Activated T-cell treated with anti-CD3 and anti-CD28 coated beads, Interleukin-2, amount 50 U/mL, for 4 hours (primary cell): ENCODE data around the gene AUTS2. TPM values are rescaled to one million over a fixed set of nuclear protein-coding genes. Genes with fewer than 3 reads are reported as not detected.

ENCODE experiments used
- ATAC-seq, 2 donors: fragments of 200-7000 bp; cut with Tn5 transposase; one replicate each; pipeline ENCODE4 v1.10.0; 2021
- DNase-seq: peaks from one replicate; pipeline ENCODE4 v3.0.0-alpha.2; 2020
- H3K27me3 Mint-ChIP-seq: one replicate; pipeline ENCODE4 v1.8.0; 2021; ENCODE audit warnings: low read depth, mixed read lengths
- H3K36me3 Mint-ChIP-seq: one replicate; pipeline ENCODE4 v1.8.0; 2022; ENCODE audit warnings: mixed read lengths; ENCODE audit not compliant: insufficient read depth
- H3K4me1 Mint-ChIP-seq: one replicate; pipeline ENCODE4 v1.8.0; 2021; ENCODE audit warnings: low read depth, mixed read lengths
- H3K4me3 Mint-ChIP-seq: one replicate; pipeline ENCODE4 v1.8.0; 2021; ENCODE audit warnings: mild to moderate bottlenecking, moderate library complexity, mixed read lengths
- H3K9me3 Mint-ChIP-seq: one replicate; pipeline ENCODE4 v1.8.0; 2021; ENCODE audit warnings: mixed read lengths
- total RNA-seq, 3 donors: library from RNA; stranded (reverse); gene quantifications; one replicate each; pipeline ENCODE4 v1.2.1, GENCODE V29; 2021

AUTS2 gene
- total RNA-seq, 3 donors from 2014 or later, result 1.4 to 4.4 (median 2.8) TPM

DNA sequence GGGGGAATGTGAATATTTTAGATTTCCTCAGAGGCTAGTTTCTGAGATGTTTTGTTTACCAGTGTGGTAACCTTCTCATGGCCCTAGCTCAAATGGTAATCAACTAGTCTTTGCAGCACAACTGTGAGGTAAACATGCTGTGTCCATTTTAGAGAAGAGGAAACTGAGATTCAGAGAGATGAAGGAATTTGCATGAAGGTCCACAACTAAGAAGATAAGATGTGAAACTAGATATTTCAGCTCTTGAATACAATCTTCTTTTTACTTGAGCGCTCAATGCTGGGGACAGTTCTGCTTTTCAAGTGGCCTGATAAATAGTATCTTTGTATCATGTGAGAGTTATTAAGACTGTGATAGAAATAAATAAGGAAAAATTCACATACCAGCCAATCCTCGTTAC, 245.4 kb downstream of the AUTS2 start:
- H3K9me3 Mint-ChIP-seq, result no peaks in the 10 kb centered on the region
- H3K4me3 Mint-ChIP-seq, result no peak overlapping the region
- no peaks in the 10 kb centered on the region for H3K27me3 Mint-ChIP-seq
- no peak for DNase-seq
- H3K4me1 Mint-ChIP-seq, result peaks cover 5% of the 10 kb centered on the region
- no peak for ATAC-seq
- H3K36me3 Mint-ChIP-seq, result no peaks in the 10 kb centered on the region

DNA sequence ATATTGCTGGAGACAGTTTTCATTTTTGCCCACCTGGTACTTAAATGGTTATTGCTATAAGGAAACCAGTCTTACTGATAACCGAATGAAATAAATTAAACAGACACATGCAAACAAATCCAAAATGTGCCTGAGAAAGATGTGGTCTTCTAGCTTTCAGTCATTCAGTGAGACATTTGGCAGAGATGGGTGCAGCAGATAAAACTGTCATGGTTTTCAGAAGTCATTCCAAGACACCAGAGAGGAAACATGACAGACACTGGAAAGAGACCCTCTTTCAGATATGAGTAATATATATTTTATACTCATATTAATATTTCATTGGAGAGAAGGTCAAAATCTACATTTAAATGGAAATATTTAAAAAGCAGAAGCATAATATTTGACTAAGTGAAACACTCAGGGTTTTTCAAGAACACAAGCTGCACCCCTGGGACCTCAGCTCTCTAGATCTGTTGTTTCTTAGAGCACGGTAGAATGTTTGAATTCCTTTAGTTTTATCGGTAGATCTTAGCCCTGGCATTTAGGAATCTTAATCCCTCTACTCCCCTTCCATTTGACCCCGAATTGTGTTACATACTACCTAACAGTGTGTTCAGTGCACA, 246.1 kb downstream of the AUTS2 start:
- H3K9me3 Mint-ChIP-seq, result no peaks in the 10 kb centered on the region
- no peak overlapping the region for H3K4me3 Mint-ChIP-seq
- ATAC-seq (peak in 1 of 2 donors; percentile 14), DNase-seq (no peak)
- H3K4me1 Mint-ChIP-seq, result peaks cover 5% of the 10 kb centered on the region
- H3K27me3 Mint-ChIP-seq, result no peaks in the 10 kb centered on the region
- no peaks in the 10 kb centered on the region for H3K36me3 Mint-ChIP-seq

DNA sequence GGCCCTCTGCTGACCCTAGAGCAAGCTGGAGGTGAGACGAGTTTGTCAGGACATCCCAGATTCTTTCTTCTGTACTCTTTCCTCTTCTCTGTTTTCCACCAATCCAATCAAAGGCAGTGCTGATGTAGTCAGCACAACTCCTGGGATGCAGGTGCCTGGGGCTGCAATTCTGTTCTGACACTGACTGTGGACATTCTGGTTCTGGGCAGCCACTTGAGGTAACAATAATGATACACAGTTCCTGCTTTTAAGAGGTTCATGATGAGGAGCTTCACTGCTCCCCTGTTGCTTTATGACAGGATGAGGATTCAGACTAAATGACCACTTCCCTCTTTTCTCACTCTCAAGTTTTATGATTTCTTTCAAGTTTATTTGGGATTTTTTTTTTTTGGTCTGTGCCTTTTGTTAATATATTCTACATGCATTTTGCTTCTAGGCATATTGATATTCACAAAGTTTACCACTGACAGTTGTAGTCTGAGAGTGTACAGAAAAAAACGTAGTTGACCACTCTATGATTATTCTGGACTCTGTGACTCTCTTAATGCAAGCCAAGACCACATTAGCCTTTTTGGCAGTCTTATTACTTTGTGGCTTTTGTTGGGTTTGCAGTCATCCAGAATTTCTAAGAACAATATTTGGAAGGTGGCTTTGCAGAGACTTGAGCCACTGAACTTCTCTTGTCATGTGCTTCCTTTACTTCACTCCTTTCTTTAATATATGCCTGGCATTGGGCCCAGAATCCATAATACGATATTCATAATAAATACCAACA, 247.6 kb downstream of the AUTS2 start:
- H3K9me3 Mint-ChIP-seq, result no peaks in the 10 kb centered on the region
- H3K4me3 Mint-ChIP-seq, result no peak overlapping the region
- DNase-seq (no peak), ATAC-seq (no peak)
- H3K36me3 Mint-ChIP-seq, result no peaks in the 10 kb centered on the region
- H3K27me3 Mint-ChIP-seq, result no peaks in the 10 kb centered on the region
- H3K4me1 Mint-ChIP-seq, result peaks cover 2% of the 10 kb centered on the region

DNA sequence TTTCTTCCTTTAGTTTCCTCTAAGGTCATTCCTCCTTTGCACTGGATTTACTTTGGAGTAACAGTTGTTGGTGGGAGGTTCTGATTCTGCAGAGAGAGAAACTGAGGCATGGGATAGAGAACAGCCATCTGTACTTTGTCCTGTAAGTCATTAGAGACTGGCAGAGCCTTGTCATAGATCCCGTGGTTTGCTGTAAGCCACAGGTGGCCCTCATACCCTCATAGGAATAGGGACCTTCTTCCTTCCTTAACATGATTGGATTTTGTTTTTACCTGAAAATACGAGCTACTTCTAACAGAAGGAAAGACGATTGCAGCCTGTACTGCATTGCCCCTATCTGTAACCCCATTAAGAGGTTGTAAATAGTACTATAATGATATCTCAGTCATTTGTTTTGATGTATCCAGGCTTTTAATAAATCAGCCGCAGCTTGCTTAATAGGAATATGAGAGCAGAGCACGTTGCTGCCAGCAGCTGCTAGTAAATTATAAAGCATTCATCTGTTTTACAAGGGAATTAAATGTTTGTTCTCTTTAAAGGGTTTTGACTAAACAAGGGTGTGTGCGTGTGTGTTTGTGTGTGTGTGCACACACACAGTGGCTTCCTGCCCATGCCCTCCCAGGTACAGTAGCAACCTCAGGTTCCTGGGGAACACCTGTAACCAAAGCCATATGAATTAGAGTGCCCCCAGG, 249.8 kb downstream of the AUTS2 start:
- H3K4me3 Mint-ChIP-seq, result no peak overlapping the region
- DNase-seq (no peak), ATAC-seq (no peak)
- H3K4me1 Mint-ChIP-seq, result peaks cover 2% of the 10 kb centered on the region
- no peaks in the 10 kb centered on the region for H3K9me3 Mint-ChIP-seq
- H3K36me3 Mint-ChIP-seq, result no peaks in the 10 kb centered on the region
- H3K27me3 Mint-ChIP-seq, result no peaks in the 10 kb centered on the region

GRCh38 chr7:69849268-69849667, 251.0 kb downstream of the AUTS2 start:
- DNase-seq (no peak), ATAC-seq (no peak)
- Mint-ChIP-seq H3K36me3 (no peaks in the 10 kb centered on the region), H3K4me1 (peaks cover 2% of the 10 kb centered on the region), H3K27me3 (no peaks in the 10 kb centered on the region), H3K9me3 (no peaks in the 10 kb centered on the region), H3K4me3 (no peak overlapping the region)

- Mint-ChIP-seq H3K4me3 (no peak overlapping the region), H3K9me3 (no peaks in the 10 kb centered on the region), H3K4me1 (no peaks in the 10 kb centered on the region), H3K27me3 (peaks cover 6% of the 10 kb centered on the region), H3K36me3 (no peaks in the 10 kb centered on the region)
- DNase-seq (no peak), ATAC-seq (no peak)
Observed at GRCh38 chr7:69857014-69857413, 258.7 kb downstream of the AUTS2 start.

GRCh38 chr7:69858471-69858870, 260.2 kb downstream of the AUTS2 start:
- H3K4me1 Mint-ChIP-seq, result no peaks in the 10 kb centered on the region
- ATAC-seq (no peak), DNase-seq (no peak)
- peaks cover 6% of the 10 kb centered on the region for H3K27me3 Mint-ChIP-seq
- no peaks in the 10 kb centered on the region for H3K36me3 Mint-ChIP-seq
- no peaks in the 10 kb centered on the region for H3K9me3 Mint-ChIP-seq
- no peak overlapping the region for H3K4me3 Mint-ChIP-seq

DNA sequence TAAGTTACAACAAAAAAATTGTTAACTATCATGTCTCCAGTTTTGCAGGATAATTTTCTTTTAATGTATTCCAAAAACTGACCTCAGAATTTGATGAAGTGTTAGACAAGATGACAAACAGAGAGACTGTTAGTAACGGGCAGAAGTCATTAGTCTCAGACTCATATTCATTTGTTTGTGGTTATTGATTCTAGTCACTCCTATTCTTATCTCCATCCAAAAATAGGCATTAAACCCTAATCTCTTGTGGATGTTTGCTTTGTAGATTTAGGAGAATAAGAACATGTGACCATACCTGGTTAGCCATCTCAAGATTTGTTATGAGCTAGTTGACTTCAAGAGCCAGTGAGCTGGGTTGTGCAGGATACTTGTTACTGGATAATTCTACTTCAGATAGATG, 261.1 kb downstream of the AUTS2 start:
- Mint-ChIP-seq H3K4me1 (no peaks in the 10 kb centered on the region), H3K27me3 (peaks cover 6% of the 10 kb centered on the region), H3K36me3 (no peaks in the 10 kb centered on the region), H3K4me3 (no peak overlapping the region), H3K9me3 (no peaks in the 10 kb centered on the region)
- ATAC-seq (no peak), DNase-seq (no peak)

GRCh38 chr7:69860486-69860885, 262.2 kb downstream of the AUTS2 start:
- no peak for DNase-seq
- Mint-ChIP-seq H3K27me3 (peaks cover 6% of the 10 kb centered on the region), H3K9me3 (no peaks in the 10 kb centered on the region), H3K4me1 (no peaks in the 10 kb centered on the region), H3K36me3 (no peaks in the 10 kb centered on the region), H3K4me3 (no peak overlapping the region)
- ATAC-seq, result no peak

DNA sequence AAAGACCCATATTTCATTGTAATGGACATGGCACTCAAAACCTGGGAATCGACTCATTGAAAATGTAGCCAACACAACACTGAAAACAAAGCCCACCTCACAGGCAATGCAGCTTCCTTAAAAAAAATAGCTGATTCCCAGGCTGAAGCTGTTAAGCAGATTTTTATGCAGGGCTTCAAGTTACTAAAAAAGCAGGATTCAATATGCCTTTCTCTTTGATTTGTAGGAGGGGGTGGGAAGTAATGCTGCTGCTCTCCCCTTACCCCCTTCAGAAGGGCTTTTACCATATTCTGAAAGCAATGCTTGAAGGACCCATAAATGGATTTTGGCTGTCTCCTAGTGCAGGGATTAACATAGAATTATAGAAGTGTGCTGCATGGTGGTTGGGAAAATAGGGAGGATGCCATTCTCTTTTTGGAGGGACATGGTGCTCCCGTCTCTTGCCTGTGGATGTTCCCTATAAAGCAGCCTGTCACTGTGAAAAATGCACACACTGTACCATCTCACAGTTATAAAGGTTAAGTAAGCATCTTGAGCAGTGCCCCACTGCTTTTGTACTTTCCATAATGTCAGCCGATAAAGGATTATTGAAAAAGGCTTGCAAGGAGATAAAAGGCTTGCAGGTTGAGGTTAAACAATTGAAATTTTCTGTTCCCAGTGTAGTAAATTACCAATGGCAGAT, 262.8 kb downstream of the AUTS2 start:
- ATAC-seq, result no peak
- peaks cover 6% of the 10 kb centered on the region for H3K27me3 Mint-ChIP-seq
- H3K9me3 Mint-ChIP-seq, result no peaks in the 10 kb centered on the region
- no peak overlapping the region for H3K4me3 Mint-ChIP-seq
- no peaks in the 10 kb centered on the region for H3K4me1 Mint-ChIP-seq
- no peak for DNase-seq
- no peaks in the 10 kb centered on the region for H3K36me3 Mint-ChIP-seq

DNA sequence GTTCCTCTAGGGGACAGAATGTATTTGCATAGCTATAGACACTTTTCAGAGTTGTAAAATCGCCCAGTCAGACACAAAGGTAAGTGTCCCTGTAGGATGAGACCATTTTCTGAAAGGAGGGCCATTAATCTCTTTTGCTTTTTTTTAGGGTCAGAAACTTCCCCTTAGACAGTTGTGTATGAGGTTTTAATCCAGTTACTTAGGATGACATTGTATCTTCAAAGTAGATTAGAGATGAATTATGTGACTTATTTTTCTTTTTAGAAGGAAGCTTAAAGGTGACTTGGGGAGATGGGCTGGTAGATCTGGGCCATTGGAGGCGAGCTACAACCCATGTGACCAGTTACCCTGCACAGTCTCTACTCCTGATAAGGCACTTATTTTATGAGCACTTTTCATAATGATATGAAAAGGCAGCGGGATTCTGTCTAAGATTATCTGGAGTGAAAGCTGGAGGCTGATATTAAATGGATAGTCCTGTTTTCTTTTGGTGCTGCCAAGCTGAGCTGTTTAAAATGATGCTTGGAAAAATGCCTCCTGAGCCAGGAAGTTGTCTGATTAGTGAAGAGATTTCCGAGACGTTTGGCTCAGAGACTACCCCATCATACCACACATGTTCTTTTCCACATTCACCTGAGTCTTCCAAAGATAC, 264.3 kb downstream of the AUTS2 start:
- no peak overlapping the region for H3K4me3 Mint-ChIP-seq
- DNase-seq, result no peak
- H3K36me3 Mint-ChIP-seq, result no peaks in the 10 kb centered on the region
- ATAC-seq, result no peak
- H3K4me1 Mint-ChIP-seq, result no peaks in the 10 kb centered on the region
- H3K9me3 Mint-ChIP-seq, result no peaks in the 10 kb centered on the region
- peaks cover 2% of the 10 kb centered on the region for H3K27me3 Mint-ChIP-seq

DNA sequence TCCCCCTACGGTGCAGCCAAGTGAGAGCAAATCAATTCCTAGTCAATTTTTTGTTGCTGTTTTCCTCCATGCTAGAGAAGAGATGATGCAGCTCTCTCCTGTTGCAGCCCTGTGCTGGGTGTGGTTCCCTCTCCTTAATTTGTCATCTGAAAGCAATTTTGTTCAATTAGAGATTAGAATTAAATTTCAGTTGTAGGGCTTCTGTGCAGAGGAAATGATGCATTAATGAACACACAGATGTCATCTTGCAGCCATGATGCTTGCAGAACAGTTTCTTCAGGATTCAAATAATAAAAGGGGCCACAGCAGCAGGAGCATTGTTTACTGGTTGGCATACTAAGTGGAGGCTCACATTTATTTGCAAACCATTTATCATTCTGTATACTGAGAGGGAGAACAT, 266.0 kb downstream of the AUTS2 start:
- Mint-ChIP-seq H3K27me3 (no peaks in the 10 kb centered on the region), H3K4me1 (no peaks in the 10 kb centered on the region), H3K36me3 (no peaks in the 10 kb centered on the region), H3K4me3 (no peak overlapping the region), H3K9me3 (no peaks in the 10 kb centered on the region)
- no peak for DNase-seq
- no peak for ATAC-seq

DNA sequence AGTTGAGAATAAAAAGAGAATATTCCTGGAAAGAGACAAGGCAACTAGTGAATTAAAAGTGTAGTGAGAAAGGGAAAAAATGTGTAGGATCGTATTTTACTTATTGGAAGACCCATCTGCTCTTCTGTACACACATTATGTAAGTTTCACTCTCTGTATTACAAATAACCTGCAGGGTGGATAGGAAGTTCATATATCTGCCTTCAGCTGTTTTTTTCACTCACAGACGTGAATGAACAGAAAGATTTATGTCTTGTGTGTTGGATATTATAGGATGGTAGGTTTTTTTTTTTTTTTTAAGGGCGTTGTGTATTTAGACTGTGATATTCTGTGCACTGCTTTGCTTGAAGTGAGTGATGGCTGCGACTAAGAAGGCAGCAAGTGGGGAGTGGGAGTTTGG, 266.5 kb downstream of the AUTS2 start:
- no peaks in the 10 kb centered on the region for H3K27me3 Mint-ChIP-seq
- H3K4me3 Mint-ChIP-seq, result no peak overlapping the region
- DNase-seq, result no peak
- no peaks in the 10 kb centered on the region for H3K9me3 Mint-ChIP-seq
- no peak for ATAC-seq
- H3K36me3 Mint-ChIP-seq, result no peaks in the 10 kb centered on the region
- no peaks in the 10 kb centered on the region for H3K4me1 Mint-ChIP-seq

DNA sequence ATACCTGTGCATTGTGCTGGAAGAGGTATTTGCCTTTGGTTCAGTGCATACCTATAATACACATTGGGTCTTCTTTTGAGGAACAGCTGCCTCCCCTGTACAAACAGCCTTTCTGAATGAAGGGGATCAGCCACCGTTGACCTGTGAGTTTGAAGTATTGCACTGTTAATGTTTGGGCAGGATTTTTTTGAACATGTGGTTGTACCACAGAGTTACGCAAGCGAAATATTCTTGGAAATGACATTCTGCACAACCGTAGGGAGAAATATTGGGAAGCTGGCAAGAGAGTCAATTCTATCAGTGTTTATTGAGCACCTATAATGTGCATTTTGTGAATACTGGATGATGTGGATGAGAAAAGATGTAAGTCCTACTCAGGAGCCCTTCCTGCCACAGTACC, 270.6 kb downstream of the AUTS2 start:
- no peaks in the 10 kb centered on the region for H3K27me3 Mint-ChIP-seq
- ATAC-seq, result no peak
- H3K4me1 Mint-ChIP-seq, result no peaks in the 10 kb centered on the region
- H3K9me3 Mint-ChIP-seq, result no peaks in the 10 kb centered on the region
- H3K4me3 Mint-ChIP-seq, result no peak overlapping the region
- no peak for DNase-seq
- H3K36me3 Mint-ChIP-seq, result no peaks in the 10 kb centered on the region
